NCI-H460 (cell line): ENCODE data around the gene GOLGA6B. TPM values are rescaled to one million over a fixed set of nuclear protein-coding genes. Genes with fewer than 3 reads are reported as not detected.

Experiments used
- small RNA-seq, 2 experiments: library from RNA; depleted of rRNA; stranded (forward); fragments of <200 nt; gene quantifications; one replicate each; pipeline ENCODE3, GENCODE V24; 2014
- total RNA-seq: library from RNA; depleted of rRNA; stranded (reverse); fragments of >200 nt; shearing (Covaris generic); gene quantifications from 2 replicates; pipeline ENCODE4 v1.2.3, GENCODE V29; 2014; rRNA removed

GOLGA6B gene
- total RNA-seq, 1 experiment from 2014 or later, result not detected

Small RNAs within 50 kb of the gene (small RNA-seq; reads per million reads assigned to genes)
- gene RN7SL853P, result 0 reads per million in 2 experiments

Other genes starting within 250 kb of the GOLGA6B start
- gene ARIH1, start 180.4 kb upstream of the GOLGA6B start, total RNA-seq, result 54.8 and 61.2 TPM in 2 replicates
- gene HIGD2B, start 31.5 kb downstream of the GOLGA6B start, total RNA-seq, result not detected in 2 replicates
- gene BBS4, start 31.5 kb downstream of the GOLGA6B start, total RNA-seq, result 23.7 and 24.8 TPM in 2 replicates
- gene ADPGK, start 129.1 kb downstream of the GOLGA6B start, total RNA-seq, result 56.8 and 58.8 TPM in 2 replicates